OCI-LY1 (cell line): ENCODE data around the gene BACE2.
"Not testable (repeated sequence)": the region's sequence is repeated elsewhere in the genome, so short reads cannot be mapped to it uniquely, and the experiment has no call there.

ENCODE experiments used
- H2AFZ ChIP-seq: fragments of 200-600 bp; sonication (generic), shearing (Covaris generic); 2 replicates; pipeline ENCODE4 v1.6.0; 2014; ENCODE audit warnings: antibody characterized with exemption, mild to moderate bottlenecking, low read length
- H3F3A ChIP-seq: fragments of 200-600 bp; sonication (generic), shearing (Covaris generic); 2 replicates; pipeline ENCODE4 v1.6.0; 2014; ENCODE audit warnings: mild to moderate bottlenecking, antibody characterized with exemption, low read length, moderate library complexity; ENCODE audit not compliant: insufficient read depth
- H3K27ac ChIP-seq: fragments of 200-600 bp; sonication (generic); 2 replicates; pipeline ENCODE4 v1.5.1; 2014; ENCODE audit warnings: low read length, mixed run types, mild to moderate bottlenecking, low read depth; ENCODE audit not compliant: poor library complexity, severe bottlenecking
- H3K27me3 ChIP-seq: fragments of 200-600 bp; sonication (generic); 2 replicates; pipeline ENCODE4 v1.6.0; 2014; ENCODE audit warnings: antibody characterized with exemption, mild to moderate bottlenecking, low read length, moderate library complexity; ENCODE audit not compliant: insufficient read depth
- H3K36me3 ChIP-seq: fragments of 200-600 bp; sonication (generic); 2 replicates; pipeline ENCODE4 v1.6.1; 2014; ENCODE audit warnings: mild to moderate bottlenecking, antibody characterized with exemption, low read length, moderate library complexity, mixed read lengths; ENCODE audit not compliant: insufficient read depth
- H3K4me1 ChIP-seq: fragments of 200-600 bp; sonication (generic); 2 replicates; pipeline ENCODE4 v1.5.1; 2014; ENCODE audit warnings: mild to moderate bottlenecking, low read length, moderate library complexity; ENCODE audit not compliant: insufficient read depth, severe bottlenecking
- H3K4me2 ChIP-seq: fragments of 200-600 bp; sonication (generic), shearing (Covaris generic); 2 replicates; pipeline ENCODE4 v1.6.1; 2014; ENCODE audit warnings: low read length
- H3K4me3 ChIP-seq: fragments of 200-600 bp; sonication (generic); 2 replicates; pipeline ENCODE4 v1.5.1; 2014; ENCODE audit warnings: low read length, low read depth, mild to moderate bottlenecking, mixed read lengths; ENCODE audit not compliant: poor library complexity, severe bottlenecking
- H3K79me2 ChIP-seq: fragments of 200-600 bp; shearing (Covaris generic); 2 replicates; pipeline ENCODE4 v1.6.1; 2016; ENCODE audit warnings: mixed run types, low read length, mixed read lengths; ENCODE audit not compliant: insufficient read depth
- H3K9ac ChIP-seq: fragments of 200-600 bp; sonication (generic), shearing (Covaris generic); 2 replicates; pipeline ENCODE4 v1.6.1; 2014; ENCODE audit warnings: mild to moderate bottlenecking, low read length, mixed read lengths
- H3K9me2 ChIP-seq: fragments of 200-600 bp; sonication (generic), shearing (Covaris generic); 2 replicates; pipeline ENCODE4 v1.6.1; 2014; ENCODE audit warnings: low read depth, mild to moderate bottlenecking, low read length, mixed read lengths
- H3K9me3 ChIP-seq: fragments of 200-600 bp; shearing (Covaris generic); 2 replicates; pipeline ENCODE4 v1.6.1; 2014; ENCODE audit warnings: low read length, mixed read lengths
- H4K20me1 ChIP-seq: fragments of 200-600 bp; sonication (generic), shearing (Covaris generic); 2 replicates; pipeline ENCODE4 v1.6.0; 2016; ENCODE audit warnings: mild to moderate bottlenecking, low read length; ENCODE audit not compliant: insufficient read depth
- EZH2 ChIP-seq: fragments of 200-600 bp; sonication (generic), shearing (Covaris generic); IDR thresholded peaks from 2 replicates; pipeline ENCODE4 v1.8.0; 2017; ENCODE audit warnings: borderline replicate concordance, mixed run types, mild to moderate bottlenecking, antibody characterized with exemption, low read length, moderate library complexity, mixed read lengths
- TF ChIP-seq, protein P1 (sequence below): fragments of 200-600 bp; sonication (generic), shearing (Covaris generic); IDR thresholded peaks from 2 replicates; pipeline ENCODE4 v1.5.1; 2017; ENCODE audit warnings: mild to moderate bottlenecking, antibody characterized with exemption, low read length, moderate library complexity, mixed read lengths

BACE2 gene

DNA sequence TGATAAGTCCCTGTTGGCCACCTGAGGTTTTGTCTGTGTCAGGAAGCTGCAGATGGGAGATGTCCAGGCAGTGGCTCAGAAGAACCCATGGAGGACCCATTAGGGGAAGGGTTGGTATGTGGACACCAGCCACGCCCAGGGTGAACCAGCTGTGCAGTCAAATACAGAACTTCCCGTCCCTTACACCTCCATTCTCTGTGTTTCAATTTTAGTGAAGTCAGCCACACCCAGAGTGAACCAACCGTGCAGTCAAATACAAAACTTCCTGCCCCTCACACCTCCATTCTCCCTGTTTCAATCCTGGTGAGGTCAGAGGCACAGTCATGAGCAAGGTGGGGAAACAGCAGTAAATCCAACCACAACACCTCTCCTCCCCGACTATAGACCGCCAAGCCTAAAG, 27.4 kb downstream of the BACE2 start:
- Histone ChIP-seq H4K20me1 (no peaks in the 10 kb centered on the region), H3K36me3 (no peaks in the 10 kb centered on the region), H3K9me3 (no peaks in the 10 kb centered on the region), H3K9ac (no peak overlapping the region), H3F3A (no peaks in the 10 kb centered on the region), H2AFZ (no peak overlapping the region), H3K27ac (no peak overlapping the region), H3K27me3 (no peaks in the 10 kb centered on the region), H3K4me2 (no peak overlapping the region), H3K4me1 (no peaks in the 10 kb centered on the region), H3K9me2 (no peaks in the 10 kb centered on the region), H3K79me2 (no peaks in the 10 kb centered on the region), H3K4me3 (no peak overlapping the region)
- TF ChIP-seq EZH2 = no peak
- TF ChIP-seq, protein P1, sequence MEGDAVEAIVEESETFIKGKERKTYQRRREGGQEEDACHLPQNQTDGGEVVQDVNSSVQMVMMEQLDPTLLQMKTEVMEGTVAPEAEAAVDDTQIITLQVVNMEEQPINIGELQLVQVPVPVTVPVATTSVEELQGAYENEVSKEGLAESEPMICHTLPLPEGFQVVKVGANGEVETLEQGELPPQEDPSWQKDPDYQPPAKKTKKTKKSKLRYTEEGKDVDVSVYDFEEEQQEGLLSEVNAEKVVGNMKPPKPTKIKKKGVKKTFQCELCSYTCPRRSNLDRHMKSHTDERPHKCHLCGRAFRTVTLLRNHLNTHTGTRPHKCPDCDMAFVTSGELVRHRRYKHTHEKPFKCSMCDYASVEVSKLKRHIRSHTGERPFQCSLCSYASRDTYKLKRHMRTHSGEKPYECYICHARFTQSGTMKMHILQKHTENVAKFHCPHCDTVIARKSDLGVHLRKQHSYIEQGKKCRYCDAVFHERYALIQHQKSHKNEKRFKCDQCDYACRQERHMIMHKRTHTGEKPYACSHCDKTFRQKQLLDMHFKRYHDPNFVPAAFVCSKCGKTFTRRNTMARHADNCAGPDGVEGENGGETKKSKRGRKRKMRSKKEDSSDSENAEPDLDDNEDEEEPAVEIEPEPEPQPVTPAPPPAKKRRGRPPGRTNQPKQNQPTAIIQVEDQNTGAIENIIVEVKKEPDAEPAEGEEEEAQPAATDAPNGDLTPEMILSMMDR = no peak

DNA sequence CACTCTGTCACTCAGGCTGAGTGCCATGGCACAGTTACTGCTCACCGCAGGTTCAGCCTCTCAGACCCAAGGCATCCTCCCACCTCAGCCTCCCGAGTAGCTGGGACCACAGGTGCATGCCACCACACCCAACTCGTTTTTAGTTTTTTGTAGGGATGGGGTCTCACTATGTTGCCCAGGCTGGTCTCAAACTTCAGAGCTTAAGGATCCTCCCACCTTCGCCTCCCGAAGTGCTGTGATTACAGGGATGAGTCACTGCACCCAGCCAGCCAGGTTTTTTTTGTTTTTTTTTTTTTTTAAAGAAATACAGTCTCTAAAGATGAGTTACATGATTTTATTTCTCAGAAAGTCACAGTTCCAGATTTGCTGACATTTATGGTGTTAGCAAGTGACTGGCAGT, 29.0 kb downstream of the BACE2 start:
- Histone ChIP-seq H2AFZ (no peak overlapping the region), H3K27ac (no peak overlapping the region), H3K9ac (no peak overlapping the region), H3K4me1 (no peaks in the 10 kb centered on the region), H3K79me2 (no peaks in the 10 kb centered on the region), H3K9me3 (no peaks in the 10 kb centered on the region), H3K9me2 (no peaks in the 10 kb centered on the region), H3F3A (no peaks in the 10 kb centered on the region), H3K36me3 (no peaks in the 10 kb centered on the region), H3K27me3 (no peaks in the 10 kb centered on the region), H3K4me2 (no peak overlapping the region), H3K4me3 (no peak overlapping the region), H4K20me1 (no peaks in the 10 kb centered on the region)
- TF ChIP-seq EZH2 = no peak
- TF ChIP-seq, protein P1 = no peak

DNA sequence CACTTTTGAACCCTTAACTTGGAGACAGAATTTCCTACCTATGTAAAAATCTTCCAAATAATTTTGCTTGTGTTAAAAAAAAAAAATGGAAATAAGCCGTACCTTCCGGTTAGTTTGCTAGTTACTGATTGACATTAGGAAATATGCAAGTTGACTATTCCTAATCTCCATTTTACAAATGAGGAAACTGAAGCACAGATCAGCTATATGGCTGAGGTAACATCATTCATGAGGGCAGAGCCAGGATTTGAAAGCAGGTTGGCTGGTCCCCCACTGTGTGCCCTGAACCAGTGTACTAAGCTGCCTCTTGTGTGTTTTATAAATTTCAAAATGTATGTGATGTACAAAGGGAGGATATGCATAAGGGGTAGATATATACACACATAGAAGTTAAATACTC, 29.6 kb downstream of the BACE2 start:
- Histone ChIP-seq H3K27me3 (no peaks in the 10 kb centered on the region), H2AFZ (no peak overlapping the region), H3K9me2 (no peaks in the 10 kb centered on the region), H3K4me1 (no peaks in the 10 kb centered on the region), H3F3A (no peaks in the 10 kb centered on the region), H3K79me2 (no peaks in the 10 kb centered on the region), H4K20me1 (no peaks in the 10 kb centered on the region), H3K4me3 (no peak overlapping the region), H3K9me3 (no peaks in the 10 kb centered on the region), H3K27ac (no peak overlapping the region), H3K9ac (no peak overlapping the region), H3K4me2 (no peak overlapping the region), H3K36me3 (no peaks in the 10 kb centered on the region)
- no peak for TF ChIP-seq EZH2
- TF ChIP-seq, protein P1 = no peak

DNA sequence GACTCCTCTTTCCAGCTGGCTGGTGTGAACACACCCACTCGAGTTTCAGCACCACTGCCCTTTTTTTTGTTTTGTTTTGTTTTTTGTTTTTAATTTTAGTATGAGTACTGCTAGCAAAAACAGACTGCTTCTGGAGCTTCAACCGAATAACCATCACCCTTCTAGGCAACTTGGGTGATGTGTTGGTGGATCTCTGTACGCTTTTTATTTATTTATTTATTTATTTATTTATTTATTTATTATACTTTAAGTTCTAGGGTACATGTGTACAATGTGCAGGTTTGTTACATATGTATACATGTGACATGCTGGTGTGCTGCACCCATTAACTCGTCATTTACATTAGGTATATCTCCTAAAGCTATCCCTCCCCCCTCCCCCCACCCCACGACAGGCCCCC, 30.7 kb downstream of the BACE2 start:
- not testable (repeated sequence) for H2AFZ ChIP-seq, H4K20me1 ChIP-seq, H3K4me1 ChIP-seq, H3K9me3 ChIP-seq, H3K4me2 ChIP-seq, H3K27me3 ChIP-seq, H3K9me2 ChIP-seq, H3K27ac ChIP-seq, H3F3A ChIP-seq, H3K9ac ChIP-seq, H3K79me2 ChIP-seq, H3K4me3 ChIP-seq, H3K36me3 ChIP-seq
